H1 (cell line): ENCODE measurements around the gene VAPA. TPM values are rescaled to one million over a fixed set of nuclear protein-coding genes. Genes with fewer than 3 reads are reported as not detected.

Source experiments
- CTCF ChIA-PET: fragments of 300-600 bp; sonication (Branson Sonifier 250); formaldehyde crosslinking; loops from one replicate; lab custom pipeline; 2021; ENCODE audit not compliant: partially characterized antibody; lab: Charles Lee
- POLR2A ChIA-PET: fragments of 300-600 bp; sonication (Branson Sonifier 250); formaldehyde crosslinking; loops from one replicate; lab custom pipeline; 2021; ENCODE audit warnings: inconsistent platforms; ENCODE audit not compliant: partially characterized antibody; lab: Charles Lee
- DNase-seq, 2 experiments: peaks; one replicate each; pipeline versions ENCODE4 v3.0.0 to v3.0.0-alpha.2; 2010 to 2022; ENCODE audit warnings: low spot score in 2 of 2, low read depth in 1 of 2, mixed read lengths in 1 of 2
- FAIRE-seq: peaks from 2 replicates; lab custom pipeline; 2011; peaks lifted over from hg19 to GRCh38; lab: Jason Lieb, UNC
- H2AFZ ChIP-seq: 2 replicates; pipeline ENCODE4 v1.8.1; 2012; ENCODE audit warnings: low read length, inconsistent platforms
- H2AK5ac ChIP-seq: 2 replicates; pipeline ENCODE4 v1.6.1; 2013; ENCODE audit warnings: low read depth, low read length
- H2BK120ac ChIP-seq: replicated peaks from 2 replicates; pipeline ENCODE3; 2013; ENCODE audit warnings: low read depth, low read length, inconsistent platforms
- H2BK12ac ChIP-seq: 2 replicates; pipeline ENCODE4 v1.6.1; 2013; ENCODE audit warnings: low read depth, low read length
- H2BK15ac ChIP-seq: 2 replicates; pipeline ENCODE4 v1.6.1; 2013; ENCODE audit warnings: low read length
- H2BK20ac ChIP-seq: 2 replicates; pipeline ENCODE4 v1.6.1; 2013; ENCODE audit warnings: low read length
- H2BK5ac ChIP-seq: 2 replicates; pipeline ENCODE4 v1.6.1; 2013; ENCODE audit warnings: low read depth, low read length
- H3K14ac ChIP-seq: 2 replicates; pipeline ENCODE4 v1.6.1; 2013; ENCODE audit warnings: inconsistent platforms; ENCODE audit not compliant: insufficient read length
- H3K18ac ChIP-seq: 2 replicates; pipeline ENCODE4 v1.6.1; 2013; ENCODE audit warnings: low read length; ENCODE audit errors: extremely low read depth
- H3K23ac ChIP-seq: 2 replicates; pipeline ENCODE4 v1.6.1; 2013; ENCODE audit warnings: inconsistent platforms; ENCODE audit not compliant: insufficient read length
- H3K23me2 ChIP-seq: 2 replicates; pipeline ENCODE4 v1.6.1; 2013; ENCODE audit warnings: low read depth, low read length
- H3K27ac ChIP-seq: 2 replicates; pipeline ENCODE4 v1.6.1; 2011; ENCODE audit warnings: low read depth, low read length, inconsistent platforms
- H3K27me3 ChIP-seq, 4 experiments: replicated peaks in 1 of 4; 1 replicate in 1 of 4; 2 replicates in 3 of 4; pipeline versions ENCODE4 v1.6.1 to v1.8.1; 2011 to 2013; ENCODE audit warnings: low read length in 3 of 4, mild to moderate bottlenecking in 3 of 4, inconsistent platforms in 2 of 4, mixed read lengths in 2 of 4, moderate library complexity in 1 of 4; ENCODE audit not compliant: control insufficient read depth in 3 of 4, insufficient read depth in 3 of 4; ENCODE audit errors: extremely low read depth in 1 of 4
- H3K36me3 ChIP-seq, 4 experiments: 2 replicates each; pipeline versions ENCODE4 v1.6.1 to v1.8.1; 2011 to 2013; ENCODE audit warnings: mild to moderate bottlenecking in 4 of 4, low read length in 3 of 4, moderate library complexity in 2 of 4, control low read depth in 1 of 4, inconsistent platforms in 1 of 4; ENCODE audit not compliant: insufficient read depth in 4 of 4, control insufficient read depth in 2 of 4
- H3K4ac ChIP-seq: replicated peaks from 2 replicates; pipeline ENCODE3; 2013; ENCODE audit warnings: low read length, low read depth, mixed read lengths, inconsistent platforms; ENCODE audit not compliant: insufficient read length
- H3K4me1 ChIP-seq, 4 experiments: replicated peaks in 1 of 4; 1 replicate in 1 of 4; 2 replicates in 3 of 4; pipeline versions ENCODE4 v1.6.1 to v1.8.1; 2011 to 2013; ENCODE audit warnings: low read length in 3 of 4, inconsistent platforms in 2 of 4, mixed read lengths in 1 of 4; ENCODE audit not compliant: insufficient read depth in 4 of 4, control insufficient read depth in 3 of 4
- H3K4me2 ChIP-seq, 2 experiments: 2 replicates each; pipeline versions ENCODE4 v1.6.1 to v1.8.1; 2011 to 2013; ENCODE audit warnings: low read depth in 2 of 2, low read length in 2 of 2, control low read depth in 1 of 2, inconsistent platforms in 1 of 2, mild to moderate bottlenecking in 1 of 2; ENCODE audit not compliant: insufficient read depth in 1 of 2
- H3K4me3 ChIP-seq, 4 experiments: fragments of 200-600, 300-600 bp in 1 of 4; sonication (generic), shearing (Covaris generic), sonication (Bioruptor Twin) in 1 of 4; 2 replicates each; pipeline versions ENCODE4 v1.5.1 to v1.8.1; 2011 to 2016; ENCODE audit warnings: low read length in 4 of 4, low read depth in 3 of 4, control low read depth in 2 of 4, inconsistent platforms in 2 of 4, mild to moderate bottlenecking in 2 of 4, mixed read lengths in 1 of 4, moderate library complexity in 1 of 4; ENCODE audit not compliant: insufficient read depth in 2 of 4; ENCODE audit errors: extremely low read depth in 1 of 4
- H3K56ac ChIP-seq: replicated peaks from 2 replicates; pipeline ENCODE3; 2013; ENCODE audit warnings: low read depth, mild to moderate bottlenecking, mixed read lengths, low read length, inconsistent platforms; ENCODE audit not compliant: insufficient read length
- H3K79me1 ChIP-seq: 2 replicates; pipeline ENCODE4 v1.6.1; 2013; ENCODE audit warnings: low read depth, low read length, control low read depth
- H3K79me2 ChIP-seq, 2 experiments: 2 replicates each; pipeline versions ENCODE4 v1.6.1 to v1.8.1; 2012 to 2013; ENCODE audit warnings: low read length in 2 of 2, mild to moderate bottlenecking in 2 of 2, inconsistent platforms in 1 of 2; ENCODE audit not compliant: insufficient read depth in 2 of 2, control insufficient read depth in 1 of 2
- H3K9ac ChIP-seq, 4 experiments: replicated peaks in 1 of 4; 1 replicate in 1 of 4; 2 replicates in 3 of 4; pipeline versions ENCODE4 v1.6.1 to v1.8.1; 2011 to 2013; ENCODE audit warnings: low read depth in 3 of 4, low read length in 3 of 4, control low read depth in 2 of 4, mild to moderate bottlenecking in 2 of 4, moderate library complexity in 2 of 4, inconsistent platforms in 1 of 4; ENCODE audit errors: extremely low read depth in 1 of 4
- H3K9me3 ChIP-seq, 2 experiments: 2 replicates each; pipeline versions ENCODE4 v1.6.1 to v1.8.1; 2012 to 2013; ENCODE audit warnings: mild to moderate bottlenecking in 2 of 2, moderate library complexity in 2 of 2, control low read depth in 1 of 2, inconsistent platforms in 1 of 2, low read depth in 1 of 2, low read length in 1 of 2, mixed read lengths in 1 of 2; ENCODE audit not compliant: insufficient read depth in 2 of 2
- H4K20me1 ChIP-seq, 2 experiments: replicated peaks in 1 of 2; 2 replicates each; pipeline versions ENCODE3 to v1.8.1; 2011 to 2013; ENCODE audit warnings: inconsistent platforms in 2 of 2, low read length in 2 of 2, mild to moderate bottlenecking in 1 of 2; ENCODE audit not compliant: insufficient read depth in 2 of 2, control insufficient read depth in 1 of 2
- H4K5ac ChIP-seq: 2 replicates; pipeline ENCODE4 v1.6.1; 2013; ENCODE audit warnings: low read length, low read depth, mixed read lengths, inconsistent platforms; ENCODE audit not compliant: insufficient read length
- H4K8ac ChIP-seq: 2 replicates; pipeline ENCODE4 v1.8.0; 2013; ENCODE audit warnings: mild to moderate bottlenecking, moderate library complexity, low read length, inconsistent platforms; ENCODE audit not compliant: insufficient read depth; ENCODE audit errors: extremely low read depth
- H4K91ac ChIP-seq: replicated peaks from 2 replicates; pipeline ENCODE3; 2013; ENCODE audit warnings: low read length, mixed read lengths, inconsistent platforms; ENCODE audit not compliant: insufficient read length
- EP300 ChIP-seq, 2 experiments: IDR thresholded peaks; 1 replicate in 1 of 2; 2 replicates in 1 of 2; pipeline ENCODE4 v1.6.1; 2011 to 2012; ENCODE audit warnings: low read depth in 2 of 2, low read length in 2 of 2, mild to moderate bottlenecking in 2 of 2, borderline replicate concordance in 1 of 2, inconsistent platforms in 1 of 2, moderate library complexity in 1 of 2
- HDAC2 ChIP-seq, 2 experiments: fragments of 300-600 bp in 1 of 2; sonication (generic) in 1 of 2; IDR thresholded peaks; 2 replicates each; pipeline ENCODE4 v1.6.1; 2011 to 2012; ENCODE audit warnings: low read depth in 2 of 2, low read length in 2 of 2, mild to moderate bottlenecking in 2 of 2, moderate library complexity in 2 of 2, borderline replicate concordance in 1 of 2, inconsistent platforms in 1 of 2
- HDAC6 ChIP-seq: IDR thresholded peaks from one replicate; pipeline ENCODE4 v1.7.1; 2012; ENCODE audit warnings: low read depth, mild to moderate bottlenecking, inconsistent platforms, low read length, moderate library complexity
- JUN ChIP-seq: IDR thresholded peaks from 2 replicates; pipeline ENCODE4 v1.6.1; 2011; ENCODE audit warnings: low read depth, mild to moderate bottlenecking, improper control_type of control experiment, low read length
- PHF8 ChIP-seq: fragments of 200-600 bp; sonication (generic); conservative IDR thresholded peaks from 2 replicates; pipeline ENCODE4 v1.7.1; 2012; ENCODE audit warnings: low read depth, mild to moderate bottlenecking, inconsistent platforms, low read length, moderate library complexity
- RBBP5 ChIP-seq: IDR thresholded peaks from 2 replicates; pipeline ENCODE4 v1.7.1; 2012; ENCODE audit warnings: low read depth, mild to moderate bottlenecking, inconsistent platforms, low read length, moderate library complexity, borderline replicate concordance
- SIN3A ChIP-seq, 2 experiments: IDR thresholded peaks in 1 of 2; conservative IDR thresholded peaks in 1 of 2; 2 replicates each; pipeline ENCODE4 v1.6.1; 2011 to 2012; ENCODE audit warnings: low read length in 2 of 2, improper control_type of control experiment in 1 of 2, low read depth in 1 of 2, mild to moderate bottlenecking in 1 of 2
- WGBS, 2 experiments: shearing (Covaris generic) in 1 of 2; methylation state at CpG; one replicate each; pipeline versions ENCODE4 v1.1.6 to v1.1.7; 2013 to 2015; ENCODE audit warnings: low lambda C conversion rate in 2 of 2, mixed read lengths in 2 of 2, inconsistent platforms in 1 of 2, low coverage in 1 of 2, missing lambda C conversion rate in 1 of 2; ENCODE audit not compliant: insufficient replicate concordance in 2 of 2, insufficient coverage in 1 of 2, insufficient read length in 1 of 2; ENCODE audit errors: extremely low coverage in 1 of 2, missing lambda C conversion rate in 1 of 2; 5-methylcytosine and 5-hydroxymethylcytosine counted together
- polyA plus RNA-seq, 7 experiments: library from polyadenylated mRNA; depleted of rRNA in 3 of 7; stranded (reverse) in 5 of 7; unstranded in 2 of 7; fragments of >200 nt in 5 of 7; fragments of 200-250 nt in 2 of 7; gene quantifications; 1 replicate in 5 of 7; 2 replicates in 1 of 7; 4 replicates in 1 of 7; pipeline versions ENCODE4 v1.2.1 to v1.2.3, GENCODE V29; 2011 to 2013; ENCODE audit warnings: missing spikeins in 2 of 7, mixed read lengths in 2 of 7
- total RNA-seq: library from RNA; stranded (reverse); fragmentation: NEBNext Ultra II Directional; extraction: Animal tissue kit (Norgen Biotek cat#: 25700); gene quantifications from 2 replicates; pipeline ENCODE4 v1.2.1, GENCODE V29; 2021

The VAPA gene
- total and polyA plus RNA-seq, 2 of the 8 experiments (the other 6 are each of a cell fraction or from before 2014, with no cell fraction given): 79.7 to 130 TPM

DNA sequence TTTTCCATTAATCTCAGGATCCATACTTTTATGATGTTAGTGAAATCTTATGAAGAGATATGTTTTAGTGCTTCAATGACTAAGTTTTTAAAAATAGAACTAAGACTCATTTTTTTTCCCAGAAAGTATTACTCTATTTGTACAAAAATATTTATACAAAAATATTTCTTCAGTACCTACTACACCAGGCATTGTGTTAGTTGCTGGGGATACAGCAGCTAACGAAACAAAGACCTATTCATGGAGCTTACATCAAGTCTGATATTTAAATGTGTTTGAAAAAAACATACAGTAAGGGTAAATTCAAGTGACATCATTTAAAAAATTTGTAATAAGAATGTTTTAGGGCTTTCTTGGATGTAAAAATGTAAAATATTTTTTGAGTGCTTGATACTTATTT is 11.6 kb downstream of the VAPA start:
- Histone ChIP-seq H4K5ac (no peak overlapping the region), H3K36me3 (no peaks in the 10 kb centered on the region), H3K4me3 (no peak overlapping the region), H2BK120ac (no peak overlapping the region), H3K4me1 (peaks cover 1 to 16% (median 5%) of the 10 kb centered on the region in 4 experiments; a peak in 5 of 7 replicates), H3K27ac (no peak overlapping the region), H2BK15ac (no peak overlapping the region), H4K20me1 (peaks cover 8 to 30% of the 10 kb centered on the region in 2 experiments), H3K79me2 (peaks cover 23 to 100% of the 10 kb centered on the region in 2 experiments), H2AK5ac (no peak overlapping the region), H3K23ac (no peak overlapping the region), H3K23me2 (no peaks in the 10 kb centered on the region), H3K56ac (no peak overlapping the region), H2BK12ac (no peak overlapping the region), H2AFZ (no peak overlapping the region), H3K9me3 (no peaks in the 10 kb centered on the region), H4K8ac (no peak overlapping the region), H3K27me3 (no peaks in the 10 kb centered on the region), H3K4ac (no peak overlapping the region), H3K9ac (no peak overlapping the region), H3K14ac (no peak overlapping the region), H2BK20ac (no peak overlapping the region), H2BK5ac (no peak overlapping the region), H3K4me2 (no peak overlapping the region), H3K79me1 (no peaks in the 10 kb centered on the region; the same call in 1 of the 2 replicates), H3K18ac (no peak overlapping the region), H4K91ac (no peak overlapping the region)
- no peak for TF ChIP-seq HDAC6
- no peak for TF ChIP-seq EP300 (IDR thresholded peaks at IDR 0.05; ENCODE audit: borderline replicate concordance in 1 of 2, low read depth in 2 of 2, low read length in 2 of 2)
- no peak for TF ChIP-seq SIN3A (conservative IDR thresholded peaks at IDR 0.05 in 1 of 2, IDR thresholded peaks at IDR 0.05 in 1 of 2; ENCODE audit: low read depth in 1 of 2, low read length in 2 of 2)
- TF ChIP-seq JUN: no peak
- no peak for TF ChIP-seq RBBP5
- TF ChIP-seq PHF8: no peak
- no peak for TF ChIP-seq HDAC2 (IDR thresholded peaks at IDR 0.05; ENCODE audit: borderline replicate concordance in 1 of 2, low read depth in 2 of 2, low read length in 2 of 2)
- DNase-seq: no peak
- POLR2A ChIA-PET: interaction anchor here (2.4 kb wide), 1 partner anchor 11 kb away, joined by 14 read pairs; the partner anchor contains the start of gene VAPA
- CTCF ChIA-PET: interaction anchor here (1.3 kb wide), 1 partner anchor 12 kb away, joined by 4 read pairs; the partner anchor contains the start of gene VAPA
- no peak for FAIRE-seq
- 84% methylated on average over 1 of the region's 1 CpG; no CpG with 5 or more reads in 1 of the 2 experiments for WGBS, 2 experiments
